ENCODE data around the gene CACNA1G.

- TF ChIP-seq CTCF (IDR thresholded peaks at IDR 0.05) (no peak), POLR2A (IDR thresholded peaks at IDR 0.05) (no peak), POLR2AphosphoS5 (IDR thresholded peaks at IDR 0.05) (no peak)
Observed at GRCh38 chr17:50667259-50668024, 106.9 kb downstream of the CACNA1G start.

Measured in breast epithelium (tissue), 3 donors.